Fibroblast of the aortic adventitia (primary cell): ENCODE measurements around the gene SBK2. TPM values are rescaled to one million over a fixed set of nuclear protein-coding genes. Genes with fewer than 3 reads are reported as not detected.

ENCODE experiments used
- DNase-seq: peaks from one replicate; pipeline ENCODE4 v3.0.0-alpha.2; 2010; ENCODE audit warnings: low read depth
- H3K4me3 ChIP-seq: 2 replicates; pipeline ENCODE4 v1.5.1; 2011; ENCODE audit warnings: low read depth, mild to moderate bottlenecking, control low read depth, low read length, moderate library complexity
- total RNA-seq: library from RNA; depleted of rRNA; stranded (reverse); fragments of >200 nt; gene quantifications from 2 replicates; pipeline ENCODE4 v1.2.3, GENCODE V29; 2012; ENCODE audit warnings: low replicate concordance
- TF ChIP-seq, protein P1 (sequence below): IDR thresholded peaks from 2 replicates; pipeline ENCODE4 v1.5.1; 2011; ENCODE audit warnings: mild to moderate bottlenecking, low read length, control low read depth, inconsistent platforms; ENCODE audit not compliant: insufficient read depth

SBK2 gene
- total RNA-seq, 1 donor: not detected

DNA sequence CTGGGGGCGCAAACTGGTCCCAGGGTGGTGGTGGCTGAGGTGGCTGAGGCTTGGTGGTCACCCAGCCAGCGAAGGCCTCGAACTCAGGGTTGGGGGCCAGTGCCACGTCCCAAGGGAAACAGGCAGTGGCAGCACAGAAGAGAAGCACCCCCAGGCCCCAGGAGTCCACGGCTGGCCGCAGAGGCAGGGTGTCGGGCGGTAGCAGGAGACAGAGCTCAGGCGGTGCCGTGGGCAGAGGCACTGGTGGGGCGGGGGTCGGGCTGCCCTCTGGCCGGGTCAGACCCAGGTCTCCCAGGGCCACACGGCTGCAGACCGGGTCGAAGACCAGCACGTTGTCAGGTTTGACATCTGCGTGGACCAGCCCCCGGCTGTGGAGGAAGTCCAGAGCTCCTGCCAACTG is 4.2 kb upstream of the SBK2 start:
- TF ChIP-seq, protein P1, sequence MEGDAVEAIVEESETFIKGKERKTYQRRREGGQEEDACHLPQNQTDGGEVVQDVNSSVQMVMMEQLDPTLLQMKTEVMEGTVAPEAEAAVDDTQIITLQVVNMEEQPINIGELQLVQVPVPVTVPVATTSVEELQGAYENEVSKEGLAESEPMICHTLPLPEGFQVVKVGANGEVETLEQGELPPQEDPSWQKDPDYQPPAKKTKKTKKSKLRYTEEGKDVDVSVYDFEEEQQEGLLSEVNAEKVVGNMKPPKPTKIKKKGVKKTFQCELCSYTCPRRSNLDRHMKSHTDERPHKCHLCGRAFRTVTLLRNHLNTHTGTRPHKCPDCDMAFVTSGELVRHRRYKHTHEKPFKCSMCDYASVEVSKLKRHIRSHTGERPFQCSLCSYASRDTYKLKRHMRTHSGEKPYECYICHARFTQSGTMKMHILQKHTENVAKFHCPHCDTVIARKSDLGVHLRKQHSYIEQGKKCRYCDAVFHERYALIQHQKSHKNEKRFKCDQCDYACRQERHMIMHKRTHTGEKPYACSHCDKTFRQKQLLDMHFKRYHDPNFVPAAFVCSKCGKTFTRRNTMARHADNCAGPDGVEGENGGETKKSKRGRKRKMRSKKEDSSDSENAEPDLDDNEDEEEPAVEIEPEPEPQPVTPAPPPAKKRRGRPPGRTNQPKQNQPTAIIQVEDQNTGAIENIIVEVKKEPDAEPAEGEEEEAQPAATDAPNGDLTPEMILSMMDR: no peak
- no peak overlapping the region for H3K4me3 ChIP-seq
- no peak for DNase-seq

DNA sequence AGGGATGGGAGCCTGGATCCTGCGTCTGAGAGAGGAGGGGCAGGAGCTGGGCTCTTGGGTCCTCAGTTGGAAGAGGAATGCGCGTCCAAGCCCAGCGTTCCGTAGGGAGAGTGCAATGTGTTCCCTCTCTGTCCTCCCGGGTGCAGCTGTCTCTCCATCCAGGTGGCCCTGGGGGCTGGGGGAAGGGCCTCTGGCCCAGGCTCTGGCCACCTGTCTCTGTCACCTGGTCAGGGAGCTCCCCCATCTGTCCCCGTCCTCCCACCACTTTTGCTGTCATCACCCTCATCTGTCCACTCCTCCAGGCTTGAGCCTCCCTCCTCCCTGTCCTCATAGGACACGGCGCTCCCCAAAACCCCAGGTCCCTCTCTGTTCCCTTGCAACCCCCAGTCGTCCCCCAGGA is 3.7 kb upstream of the SBK2 start:
- TF ChIP-seq, protein P1: no peak
- DNase-seq: no peak
- H3K4me3 ChIP-seq: no peak overlapping the region

DNA sequence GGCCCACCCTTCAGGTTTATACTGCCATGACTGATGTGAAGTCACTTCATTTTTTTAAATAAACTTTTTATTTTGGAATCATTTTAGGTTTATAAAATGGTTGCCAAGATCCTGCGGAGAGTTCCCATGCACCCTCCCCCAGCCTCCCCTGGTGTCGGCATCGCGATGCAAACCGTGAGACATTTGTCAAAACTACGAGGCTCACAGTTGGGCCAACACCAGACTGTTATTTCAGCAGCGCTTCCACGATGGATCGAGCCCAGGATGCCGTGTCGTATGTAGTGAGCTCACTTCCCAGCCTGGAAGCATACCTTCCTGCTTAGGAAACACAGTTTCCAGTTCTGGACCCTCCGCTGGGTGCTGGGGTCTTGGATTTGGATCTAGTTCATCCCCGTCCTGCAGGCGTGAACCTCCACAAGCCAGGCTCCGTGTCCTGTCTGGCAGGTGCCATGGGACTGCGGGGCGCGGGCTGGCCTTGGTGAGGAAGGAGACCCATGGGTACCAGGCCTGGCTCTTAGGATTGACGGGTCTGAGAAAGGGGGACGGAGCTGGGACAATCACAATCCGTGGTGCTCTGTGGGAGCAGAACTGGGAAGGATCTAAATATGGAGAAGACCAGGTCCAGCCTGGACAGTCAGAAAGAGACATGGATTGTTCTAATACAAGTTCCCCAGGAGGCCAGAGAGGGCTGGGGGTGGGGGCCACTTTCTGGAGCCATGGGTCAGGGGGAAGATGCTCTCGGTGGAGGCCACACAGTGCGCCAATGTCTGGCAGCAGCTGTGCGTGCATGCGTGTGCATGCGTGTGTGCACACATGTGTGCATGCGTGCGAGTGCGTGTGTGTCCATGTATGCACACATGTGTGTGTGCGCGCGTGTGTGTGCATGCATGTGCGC is 2.4 kb upstream of the SBK2 start:
- TF ChIP-seq, protein P1: no peak
- H3K4me3 ChIP-seq: no peak overlapping the region
- no peak for DNase-seq

DNA sequence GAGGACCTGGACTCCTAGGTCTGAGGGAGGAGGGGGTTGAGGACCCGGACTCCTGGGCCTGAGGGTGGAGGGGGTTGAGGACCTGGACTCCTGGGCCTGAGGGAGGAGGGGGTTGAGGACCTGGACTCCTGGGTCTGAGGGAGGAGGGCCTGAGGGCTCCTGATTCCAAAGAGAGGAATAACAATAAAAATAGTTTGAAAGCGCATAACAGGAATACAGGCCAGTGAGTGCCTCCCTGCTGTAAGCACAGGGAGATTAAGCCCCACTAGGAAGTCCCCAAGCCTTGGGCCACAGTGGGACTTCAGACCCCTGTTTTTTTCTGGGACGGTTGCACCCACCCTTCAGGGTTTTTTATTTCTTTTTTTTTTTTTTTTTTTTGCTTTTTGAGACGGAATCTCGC is 1.2 kb upstream of the SBK2 start:
- DNase-seq: no peak
- TF ChIP-seq, protein P1: no peak
- no peak overlapping the region for H3K4me3 ChIP-seq

DNA sequence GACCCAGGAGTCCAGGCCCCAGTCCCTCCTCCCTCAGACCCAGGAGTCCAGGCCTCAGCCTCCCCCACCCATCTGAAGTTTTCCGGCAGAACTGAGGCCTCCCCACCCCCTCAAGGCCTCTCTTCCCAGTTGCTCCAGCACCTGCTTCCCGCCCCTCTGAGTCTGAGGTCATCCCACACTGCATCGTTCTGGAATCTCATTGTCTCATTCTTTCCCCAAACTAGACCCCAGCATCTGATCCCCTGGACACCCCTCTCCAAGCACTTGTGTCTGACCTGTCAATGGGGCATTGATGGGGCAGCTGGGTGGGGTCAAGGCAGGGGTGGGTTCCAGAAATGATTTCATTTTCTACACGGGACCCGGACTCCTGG is 793 bp upstream of the SBK2 start:
- H3K4me3 ChIP-seq: no peak overlapping the region
- TF ChIP-seq, protein P1: no peak
- DNase-seq: no peak

DNA sequence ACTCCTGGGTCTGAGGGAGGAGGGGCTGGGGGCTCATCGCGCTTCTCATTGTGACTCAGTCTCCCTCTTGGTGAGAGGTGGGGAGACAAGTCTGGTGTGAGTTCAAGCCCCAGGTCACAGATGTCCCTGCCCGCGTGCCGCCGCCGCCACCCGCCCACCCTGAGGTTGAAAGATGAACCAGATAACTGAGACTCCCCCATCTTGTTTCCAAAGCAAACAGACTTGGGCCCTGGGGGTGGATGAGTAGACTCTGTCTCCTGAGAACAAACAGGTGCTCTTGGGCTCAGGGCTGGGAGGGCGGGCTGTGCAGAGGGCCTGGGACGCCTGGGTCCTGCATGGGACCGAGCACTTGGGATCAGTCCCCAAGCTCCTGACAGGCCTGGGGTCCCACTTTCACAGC is 567 bp downstream of the SBK2 start:
- DNase-seq: no peak
- TF ChIP-seq, protein P1: no peak
- no peak overlapping the region for H3K4me3 ChIP-seq
